HCT116 (cell line): ENCODE results near the gene LRRC32. TPM values are rescaled to one million over a fixed set of nuclear protein-coding genes. Genes with fewer than 3 reads are reported as not detected.

Source experiments
- ATAC-seq: fragments of 200-7000 bp; cut with Tn5 transposase; 2 replicates; pipeline ENCODE4 v1.9.1; 2020; ENCODE audit warnings: mild to moderate bottlenecking, moderate library complexity
- BruUV-seq: library from RNA; stranded (reverse); fragments of 400-500 nt; replicated peaks from 2 replicates; lab custom pipeline; 2021; lab: Mats Ljungman, UMichigan
- CTCF ChIA-PET: fragments of 300-600 bp; sonication (Branson Sonifier 250); formaldehyde crosslinking; loops from one replicate; lab custom pipeline; 2021; ENCODE audit warnings: antibody characterized with exemption; lab: Charles Lee
- POLR2A ChIA-PET: fragments of 300-600, 350-600 bp; sonication (Branson Sonifier 250); formaldehyde crosslinking; loops from one replicate; lab custom pipeline; 2021; ENCODE audit warnings: antibody characterized with exemption; lab: Charles Lee
- RAD21 ChIA-PET, 2 experiments: fragments of 300-600 bp; sonication (Branson Sonifier 250); formaldehyde crosslinking; loops; one replicate each; lab custom pipeline; 2023; ENCODE audit warnings: low total read pairs in 2 of 2; ENCODE audit not compliant: uncharacterized antibody in 2 of 2, unreplicated experiment in 2 of 2, low non-redundant PET in 1 of 2; lab: Charles Lee
- DNase-seq: peaks from one replicate; pipeline ENCODE4 v3.0.0-alpha.2; 2010; ENCODE audit warnings: low read depth, low spot score
- H2AFZ ChIP-seq: fragments of 200-600 bp; shearing (Covaris generic), sonication (generic); 2 replicates; pipeline ENCODE4 v1.6.1; 2017; ENCODE audit warnings: low read depth, mixed run types, mixed read lengths, antibody characterized with exemption, low read length; ENCODE audit not compliant: poor library complexity, severe bottlenecking
- H3K27ac ChIP-seq: 2 replicates; pipeline ENCODE4 v1.5.1; 2012; ENCODE audit warnings: low read depth, low read length
- H3K27me3 ChIP-seq: fragments of 200-600 bp; sonication (generic); 2 replicates; pipeline ENCODE4 v1.6.1; 2016; ENCODE audit warnings: mixed run types, low read length, mixed read lengths; ENCODE audit not compliant: insufficient read depth
- H3K36me3 ChIP-seq, 2 experiments: fragments of 200-500 bp in 1 of 2; fragments of 200-600 bp in 1 of 2; sonication (Bioruptor generic) in 1 of 2; sonication (generic) in 1 of 2; 2 replicates each; pipeline versions ENCODE4 v1.5.1 to v1.6.1; 2014 to 2016; ENCODE audit warnings: low read length in 2 of 2, inconsistent platforms in 1 of 2, mixed read lengths in 1 of 2, mixed run types in 1 of 2; ENCODE audit not compliant: insufficient read depth in 2 of 2, control insufficient read depth in 1 of 2
- H3K4me1 ChIP-seq, 2 experiments: fragments of 200-600 bp in 1 of 2; sonication (generic) in 1 of 2; 2 replicates each; pipeline versions ENCODE4 v1.5.1 to v1.6.1; 2012 to 2017; ENCODE audit warnings: low read length in 2 of 2, inconsistent platforms in 1 of 2, mild to moderate bottlenecking in 1 of 2, mixed read lengths in 1 of 2, mixed run types in 1 of 2, moderate library complexity in 1 of 2; ENCODE audit not compliant: insufficient read depth in 2 of 2, control insufficient read depth in 1 of 2
- H3K4me2 ChIP-seq: fragments of 200-600 bp; sonication (generic); 2 replicates; pipeline ENCODE4 v1.6.1; 2017; ENCODE audit warnings: mixed run types, low read length, mixed read lengths
- H3K4me3 ChIP-seq, 2 experiments: fragments of 200-600 bp in 1 of 2; sonication (generic) in 1 of 2; replicated peaks in 1 of 2; 2 replicates each; pipeline ENCODE4 v1.5.1; 2011 to 2016; ENCODE audit warnings: low read length in 2 of 2, control low read depth in 1 of 2, low read depth in 1 of 2, mild to moderate bottlenecking in 1 of 2, mixed read lengths in 1 of 2, mixed run types in 1 of 2
- H3K79me2 ChIP-seq: fragments of 200-600 bp; sonication (generic); 2 replicates; pipeline ENCODE4 v1.6.1; 2017; ENCODE audit warnings: mild to moderate bottlenecking, mixed run types, low read length, moderate library complexity, mixed read lengths; ENCODE audit not compliant: insufficient read depth
- H3K9ac ChIP-seq: fragments of 200-600 bp; sonication (generic); 2 replicates; pipeline ENCODE4 v1.6.1; 2016; ENCODE audit warnings: low read length, mixed read lengths
- H3K9me2 ChIP-seq: fragments of 200-600 bp; sonication (generic), shearing (Covaris generic); 2 replicates; pipeline ENCODE4 v1.6.1; 2017; ENCODE audit warnings: mixed run types, mild to moderate bottlenecking, moderate library complexity; ENCODE audit not compliant: insufficient read depth
- H3K9me3 ChIP-seq, 2 experiments: fragments of 200-500 bp in 1 of 2; fragments of 200-600 bp in 1 of 2; sonication (Bioruptor generic) in 1 of 2; sonication (generic) in 1 of 2; 2 replicates each; pipeline ENCODE4 v1.6.1; 2014 to 2017; ENCODE audit warnings: low read length in 2 of 2, mixed read lengths in 2 of 2, inconsistent platforms in 1 of 2, low read depth in 1 of 2, mild to moderate bottlenecking in 1 of 2, mixed run types in 1 of 2, moderate library complexity in 1 of 2; ENCODE audit not compliant: control insufficient read depth in 1 of 2, insufficient read depth in 1 of 2
- H4K20me1 ChIP-seq: fragments of 200-600 bp; sonication (generic), shearing (Covaris generic); 2 replicates; pipeline ENCODE4 v1.6.1; 2017; ENCODE audit warnings: mixed run types, mild to moderate bottlenecking, moderate library complexity; ENCODE audit not compliant: insufficient read depth
- CBX3 ChIP-seq: IDR thresholded peaks from 2 replicates; pipeline ENCODE4 v1.6.1; 2012; ENCODE audit warnings: low read depth
- CEBPB ChIP-seq: IDR thresholded peaks from 2 replicates; pipeline ENCODE4 v1.6.1; 2012; ENCODE audit warnings: low read depth
- ELF1 ChIP-seq: IDR thresholded peaks from 2 replicates; pipeline ENCODE4 v1.6.1; 2012; ENCODE audit warnings: low read depth, borderline replicate concordance
- EZH2 ChIP-seq: fragments of 200-600 bp; sonication (generic); IDR thresholded peaks from 2 replicates; pipeline ENCODE4 v1.6.1; 2017; ENCODE audit warnings: antibody characterized with exemption, mixed run types
- EZH2phosphoT487 ChIP-seq: fragments of 200-600 bp; IDR thresholded peaks from 2 replicates; pipeline ENCODE4 v1.6.1; 2018; ENCODE audit warnings: antibody characterized with exemption, borderline replicate concordance
- JUND ChIP-seq: IDR thresholded peaks from 2 replicates; pipeline ENCODE4 v1.6.1; 2012
- POLR2A ChIP-seq: IDR thresholded peaks from 2 replicates; pipeline ENCODE4 v1.7.0; 2011; ENCODE audit warnings: borderline replicate concordance; ENCODE audit not compliant: insufficient read depth, insufficient read length; ENCODE audit errors: extremely low read depth
- POLR2AphosphoS5 ChIP-seq: IDR thresholded peaks from 2 replicates; pipeline ENCODE4 v1.6.1; 2011; ENCODE audit warnings: mild to moderate bottlenecking, low read depth, low read length, moderate library complexity
- SIN3A ChIP-seq: IDR thresholded peaks from 2 replicates; pipeline ENCODE4 v1.6.1; 2012; ENCODE audit warnings: low read depth
- SP1 ChIP-seq: IDR thresholded peaks from 2 replicates; pipeline ENCODE4 v1.6.1; 2012; ENCODE audit warnings: low read depth
- SRF ChIP-seq: IDR thresholded peaks from 2 replicates; pipeline ENCODE4 v1.6.1; 2012; ENCODE audit warnings: low read depth
- TCF7L2 ChIP-seq: IDR thresholded peaks from 2 replicates; pipeline ENCODE4 v1.7.0; 2011; ENCODE audit warnings: borderline replicate concordance, inconsistent platforms; ENCODE audit not compliant: insufficient read depth, insufficient read length; ENCODE audit errors: extremely low read depth
- YY1 ChIP-seq: IDR thresholded peaks from 2 replicates; pipeline ENCODE4 v1.6.1; 2011; ENCODE audit warnings: low read length, low read depth, moderate library complexity, mild to moderate bottlenecking; ENCODE audit not compliant: insufficient replicate concordance; ENCODE audit errors: extremely low read depth
- ZFX ChIP-seq: fragments of 450-650 bp; IDR thresholded peaks from 2 replicates; pipeline ENCODE4 v1.6.1; 2017
- ZNF274 ChIP-seq: fragments of 200-500 bp; sonication (Bioruptor generic); IDR thresholded peaks from 2 replicates; pipeline ENCODE4 v1.6.1; 2014; ENCODE audit warnings: mild to moderate bottlenecking, low read depth, low read length, inconsistent platforms
- intact Hi-C: fragments of 100-400 bp; cut with micrococcal nuclease; formaldehyde crosslinking; loops from 2 replicates; pipeline ENCODE4 v1.10.0; 2022
- total RNA-seq: library from RNA; stranded (reverse); gene quantifications from one replicate; pipeline ENCODE4 v1.2.1, GENCODE V29; 2021; ENCODE audit not compliant: unreplicated experiment
- TF ChIP-seq, protein P1 (sequence below): IDR thresholded peaks from 2 replicates; pipeline ENCODE4 v1.6.1; 2012; ENCODE audit warnings: low read depth
- TF ChIP-seq, protein P2 (sequence below): IDR thresholded peaks from 2 replicates; pipeline ENCODE4 v1.6.1; 2011; ENCODE audit warnings: mild to moderate bottlenecking, low read length, moderate library complexity; ENCODE audit not compliant: insufficient replicate concordance; ENCODE audit errors: extremely low read depth
- TF ChIP-seq, protein P3 (sequence below): IDR thresholded peaks from 2 replicates; pipeline ENCODE4 v1.6.1; 2012
- TF ChIP-seq, protein P4 (sequence below): IDR thresholded peaks from 2 replicates; pipeline ENCODE4 v1.6.1; 2012

LRRC32 gene
- total RNA-seq, 1 experiment from 2014 or later = 0.54 TPM

DNA sequence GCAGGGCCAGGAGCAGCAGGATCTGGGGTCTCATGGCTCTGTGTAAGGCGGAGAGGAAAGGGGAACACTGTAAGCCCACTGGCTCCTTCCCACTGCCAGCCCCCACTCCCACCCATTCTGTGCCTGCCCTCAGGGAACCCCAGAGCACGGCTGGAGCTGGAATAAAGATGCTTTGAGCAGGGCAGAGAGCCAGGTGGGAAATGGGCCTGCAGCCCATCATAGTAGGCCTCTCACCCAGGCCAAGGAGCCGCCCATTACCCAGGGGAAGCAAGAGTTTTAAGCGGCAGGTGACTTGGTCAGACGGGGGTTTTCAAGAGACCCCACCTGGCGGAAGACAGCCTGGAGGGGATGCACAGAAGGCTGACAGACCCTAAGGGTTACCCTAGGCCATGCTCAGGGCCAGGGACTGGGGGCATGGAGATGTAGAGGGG lies 4.6 kb downstream of the LRRC32 start:
- Histone ChIP-seq H3K4me3 (no peak overlapping the region), H2AFZ (no peak overlapping the region), H3K36me3 (no peaks in the 10 kb centered on the region), H3K9me3 (no peaks in the 10 kb centered on the region), H3K27ac (no peak overlapping the region), H3K79me2 (no peaks in the 10 kb centered on the region), H3K27me3 (peaks cover 6% of the 10 kb centered on the region; the same call in 1 of the 2 replicates), H4K20me1 (no peaks in the 10 kb centered on the region), H3K9ac (no peak overlapping the region), H3K9me2 (no peaks in the 10 kb centered on the region), H3K4me2 (no peak overlapping the region), H3K4me1 (peaks cover 0 to 11% of the 10 kb centered on the region in 2 experiments; a peak in 2 of 4 replicates)
- CTCF ChIA-PET = no interaction called here
- TF ChIP-seq, protein P1, sequence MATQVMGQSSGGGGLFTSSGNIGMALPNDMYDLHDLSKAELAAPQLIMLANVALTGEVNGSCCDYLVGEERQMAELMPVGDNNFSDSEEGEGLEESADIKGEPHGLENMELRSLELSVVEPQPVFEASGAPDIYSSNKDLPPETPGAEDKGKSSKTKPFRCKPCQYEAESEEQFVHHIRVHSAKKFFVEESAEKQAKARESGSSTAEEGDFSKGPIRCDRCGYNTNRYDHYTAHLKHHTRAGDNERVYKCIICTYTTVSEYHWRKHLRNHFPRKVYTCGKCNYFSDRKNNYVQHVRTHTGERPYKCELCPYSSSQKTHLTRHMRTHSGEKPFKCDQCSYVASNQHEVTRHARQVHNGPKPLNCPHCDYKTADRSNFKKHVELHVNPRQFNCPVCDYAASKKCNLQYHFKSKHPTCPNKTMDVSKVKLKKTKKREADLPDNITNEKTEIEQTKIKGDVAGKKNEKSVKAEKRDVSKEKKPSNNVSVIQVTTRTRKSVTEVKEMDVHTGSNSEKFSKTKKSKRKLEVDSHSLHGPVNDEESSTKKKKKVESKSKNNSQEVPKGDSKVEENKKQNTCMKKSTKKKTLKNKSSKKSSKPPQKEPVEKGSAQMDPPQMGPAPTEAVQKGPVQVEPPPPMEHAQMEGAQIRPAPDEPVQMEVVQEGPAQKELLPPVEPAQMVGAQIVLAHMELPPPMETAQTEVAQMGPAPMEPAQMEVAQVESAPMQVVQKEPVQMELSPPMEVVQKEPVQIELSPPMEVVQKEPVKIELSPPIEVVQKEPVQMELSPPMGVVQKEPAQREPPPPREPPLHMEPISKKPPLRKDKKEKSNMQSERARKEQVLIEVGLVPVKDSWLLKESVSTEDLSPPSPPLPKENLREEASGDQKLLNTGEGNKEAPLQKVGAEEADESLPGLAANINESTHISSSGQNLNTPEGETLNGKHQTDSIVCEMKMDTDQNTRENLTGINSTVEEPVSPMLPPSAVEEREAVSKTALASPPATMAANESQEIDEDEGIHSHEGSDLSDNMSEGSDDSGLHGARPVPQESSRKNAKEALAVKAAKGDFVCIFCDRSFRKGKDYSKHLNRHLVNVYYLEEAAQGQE = no peak
- TF ChIP-seq JUND (no peak), POLR2A (no peak), EZH2 (no peak), SIN3A (no peak), POLR2AphosphoS5 (no peak), ZFX (no peak), EZH2phosphoT487 (no peak), TCF7L2 (no peak), CBX3 (no peak), ZNF274 (no peak), ELF1 (no peak), CEBPB (no peak), YY1 (no peak), SRF (no peak), SP1 (no peak)
- TF ChIP-seq, protein P2, sequence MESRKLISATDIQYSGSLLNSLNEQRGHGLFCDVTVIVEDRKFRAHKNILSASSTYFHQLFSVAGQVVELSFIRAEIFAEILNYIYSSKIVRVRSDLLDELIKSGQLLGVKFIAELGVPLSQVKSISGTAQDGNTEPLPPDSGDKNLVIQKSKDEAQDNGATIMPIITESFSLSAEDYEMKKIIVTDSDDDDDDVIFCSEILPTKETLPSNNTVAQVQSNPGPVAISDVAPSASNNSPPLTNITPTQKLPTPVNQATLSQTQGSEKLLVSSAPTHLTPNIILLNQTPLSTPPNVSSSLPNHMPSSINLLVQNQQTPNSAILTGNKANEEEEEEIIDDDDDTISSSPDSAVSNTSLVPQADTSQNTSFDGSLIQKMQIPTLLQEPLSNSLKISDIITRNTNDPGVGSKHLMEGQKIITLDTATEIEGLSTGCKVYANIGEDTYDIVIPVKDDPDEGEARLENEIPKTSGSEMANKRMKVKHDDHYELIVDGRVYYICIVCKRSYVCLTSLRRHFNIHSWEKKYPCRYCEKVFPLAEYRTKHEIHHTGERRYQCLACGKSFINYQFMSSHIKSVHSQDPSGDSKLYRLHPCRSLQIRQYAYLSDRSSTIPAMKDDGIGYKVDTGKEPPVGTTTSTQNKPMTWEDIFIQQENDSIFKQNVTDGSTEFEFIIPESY = no peak
- TF ChIP-seq, protein P3, sequence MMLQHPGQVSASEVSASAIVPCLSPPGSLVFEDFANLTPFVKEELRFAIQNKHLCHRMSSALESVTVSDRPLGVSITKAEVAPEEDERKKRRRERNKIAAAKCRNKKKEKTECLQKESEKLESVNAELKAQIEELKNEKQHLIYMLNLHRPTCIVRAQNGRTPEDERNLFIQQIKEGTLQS = no peak
- TF ChIP-seq, protein P4, sequence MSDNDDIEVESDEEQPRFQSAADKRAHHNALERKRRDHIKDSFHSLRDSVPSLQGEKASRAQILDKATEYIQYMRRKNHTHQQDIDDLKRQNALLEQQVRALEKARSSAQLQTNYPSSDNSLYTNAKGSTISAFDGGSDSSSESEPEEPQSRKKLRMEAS = no peak
- POLR2A ChIA-PET = no interaction called here
- no TSS peak for BruUV-seq
- RAD21 ChIA-PET = no interaction called here
- no peak for ATAC-seq
- no peak for DNase-seq
- intact Hi-C loops = no loop called here
